ENCODE data around the gene ZNF234. TPM values are rescaled to one million over a fixed set of nuclear protein-coding genes. Genes with fewer than 3 reads are reported as not detected.

Gene ZNF234
- total RNA-seq, 1 experiment from 2014 or later, result 6.4 TPM

DNA sequence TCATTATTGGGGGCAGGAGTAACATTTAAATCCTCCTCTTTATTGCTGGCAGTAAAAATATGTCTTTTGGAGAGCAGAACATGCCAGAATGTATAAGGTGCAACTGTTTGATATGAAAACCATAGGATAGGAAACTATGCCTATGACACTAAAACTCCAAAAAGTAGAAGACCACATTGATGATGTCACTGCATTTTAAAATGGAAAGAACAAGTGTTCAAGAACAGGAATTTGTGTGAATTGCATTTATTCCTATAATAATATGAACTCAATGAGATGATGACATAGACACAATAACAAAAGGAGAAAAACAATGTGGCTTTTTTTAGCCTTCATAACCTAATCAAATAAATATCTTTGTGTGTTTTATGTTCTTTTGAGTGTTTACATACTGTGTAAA, 31.9 kb upstream of the ZNF234 start:
- no peak for TF ChIP-seq REST (IDR thresholded peaks at IDR 0.05; ENCODE audit: insufficient read depth in 1 of 2, low read depth in 2 of 2, low read length in 1 of 2)
- no peak for TF ChIP-seq SIN3A (IDR thresholded peaks at IDR 0.05; ENCODE audit: borderline replicate concordance, insufficient read depth, low read depth, low read length)
- TF ChIP-seq TCF7L2 (IDR thresholded peaks at IDR 0.05; ENCODE audit: low read depth, low read length), result no peak
- TF ChIP-seq, protein P1, sequence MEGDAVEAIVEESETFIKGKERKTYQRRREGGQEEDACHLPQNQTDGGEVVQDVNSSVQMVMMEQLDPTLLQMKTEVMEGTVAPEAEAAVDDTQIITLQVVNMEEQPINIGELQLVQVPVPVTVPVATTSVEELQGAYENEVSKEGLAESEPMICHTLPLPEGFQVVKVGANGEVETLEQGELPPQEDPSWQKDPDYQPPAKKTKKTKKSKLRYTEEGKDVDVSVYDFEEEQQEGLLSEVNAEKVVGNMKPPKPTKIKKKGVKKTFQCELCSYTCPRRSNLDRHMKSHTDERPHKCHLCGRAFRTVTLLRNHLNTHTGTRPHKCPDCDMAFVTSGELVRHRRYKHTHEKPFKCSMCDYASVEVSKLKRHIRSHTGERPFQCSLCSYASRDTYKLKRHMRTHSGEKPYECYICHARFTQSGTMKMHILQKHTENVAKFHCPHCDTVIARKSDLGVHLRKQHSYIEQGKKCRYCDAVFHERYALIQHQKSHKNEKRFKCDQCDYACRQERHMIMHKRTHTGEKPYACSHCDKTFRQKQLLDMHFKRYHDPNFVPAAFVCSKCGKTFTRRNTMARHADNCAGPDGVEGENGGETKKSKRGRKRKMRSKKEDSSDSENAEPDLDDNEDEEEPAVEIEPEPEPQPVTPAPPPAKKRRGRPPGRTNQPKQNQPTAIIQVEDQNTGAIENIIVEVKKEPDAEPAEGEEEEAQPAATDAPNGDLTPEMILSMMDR (IDR thresholded peaks at IDR 0.05), result no peak
- TF ChIP-seq POLR2AphosphoS5 (IDR thresholded peaks at IDR 0.05; ENCODE audit: low read depth, low read length), result no peak
- no peak for ATAC-seq
- H3K9me3 ChIP-seq (ENCODE audit: control insufficient read depth, insufficient read depth, low read depth, low read length), result peaks cover 35% of the 10 kb centered on the region; the same call in 1 of the 2 replicates
- no TSS peak for BruUV-seq (replicated peaks)
- no peaks in the 10 kb centered on the region; the same call in none of the 2 replicates for H3K36me3 ChIP-seq (ENCODE audit: control insufficient read depth, insufficient read depth, low read length)
- H3K27me3 ChIP-seq (ENCODE audit: control insufficient read depth, insufficient read depth, low read length), result no peaks in the 10 kb centered on the region
- no peak overlapping the region for H3K4me3 ChIP-seq (ENCODE audit: low read depth in 2 of 2, low read length in 2 of 2)
- POLR2A ChIA-PET, result no interaction called here
- intact Hi-C loops (cut with micrococcal nuclease; ENCODE audit: unreplicated experiment) (no loop called here), in situ Hi-C loops (cut with HindIII; ENCODE audit: low pct_unique_long_range_greater_than_20kb, low sequenced_read_pairs) (no loop called here)
- no peaks in the 10 kb centered on the region for H3K4me1 ChIP-seq (ENCODE audit: control insufficient read depth, insufficient read depth, low read length)
- no peak for DNase-seq (ENCODE audit: low read depth, low spot score)
- no peak overlapping the region for H3K27ac ChIP-seq (ENCODE audit: low read length)
- CTCF ChIA-PET, result no interaction called here

GRCh38 chr19:44111910-44112463, 29.4 kb upstream of the ZNF234 start:
- ATAC-seq, result no peak
- no peaks in the 10 kb centered on the region for H3K27me3 ChIP-seq (ENCODE audit: control insufficient read depth, insufficient read depth, low read length)
- no TSS peak for BruUV-seq (replicated peaks)
- peak overlapping the region; percentile 89 to 96 for H3K4me3 ChIP-seq (ENCODE audit: low read depth in 2 of 2, low read length in 2 of 2)
- in situ Hi-C loops (cut with HindIII; ENCODE audit: low pct_unique_long_range_greater_than_20kb, low sequenced_read_pairs), result no loop called here
- CTCF ChIA-PET, result no interaction called here
- H3K9me3 ChIP-seq (ENCODE audit: control insufficient read depth, insufficient read depth, low read depth, low read length), result peaks cover 19% of the 10 kb centered on the region; the same call in 1 of the 2 replicates
- H3K27ac ChIP-seq (ENCODE audit: low read length), result peak overlapping the region; percentile 84; the same call in 1 of the 2 replicates
- no peaks in the 10 kb centered on the region for H3K4me1 ChIP-seq (ENCODE audit: control insufficient read depth, insufficient read depth, low read length)
- H3K36me3 ChIP-seq (ENCODE audit: control insufficient read depth, insufficient read depth, low read length), result no peaks in the 10 kb centered on the region; the same call in none of the 2 replicates
- POLR2A ChIA-PET, result no interaction called here
- intact Hi-C loops (cut with micrococcal nuclease; ENCODE audit: unreplicated experiment), result no loop called here
- TF ChIP-seq REST (IDR thresholded peaks at IDR 0.05; ENCODE audit: insufficient read depth in 1 of 2, low read depth in 2 of 2, low read length in 1 of 2) (no peak), TCF7L2 (IDR thresholded peaks at IDR 0.05; ENCODE audit: low read depth, low read length) (no peak)
- TF ChIP-seq, protein P1 (IDR thresholded peaks at IDR 0.05), result no peak
- no peak for DNase-seq (ENCODE audit: low read depth, low spot score)

Measured in Panc1 (cell line).